ENCODE measurements around the gene AVEN. TPM values are rescaled to one million over a fixed set of nuclear protein-coding genes. Genes with fewer than 3 reads are reported as not detected.
A peak's percentile ranks its signal among the peaks of the same experiment; 100 is the strongest.

The AVEN gene
- total and polyA plus RNA-seq, 2 donors from 2014 or later, result 6.4 to 7.1 TPM

- Histone ChIP-seq H3K36me3 (ENCODE audit: control insufficient read depth in 2 of 3, insufficient read depth in 3 of 3, low read length in 3 of 3) (no peaks in the 10 kb centered on the region), H3K4me1 (ENCODE audit: control insufficient read depth in 2 of 3, insufficient read depth in 2 of 3, low read depth in 1 of 3, low read length in 3 of 3) (peaks cover 0 to 3% (median 0%) of the 10 kb centered on the region in 3 donors), H3K27me3 (ENCODE audit: control insufficient read depth, insufficient read depth, low read length) (no peaks in the 10 kb centered on the region), H3K4me3 (ENCODE audit: low read length in 3 of 3) (no peak overlapping the region), H3K27ac (ENCODE audit: low read depth in 2 of 2, low read length in 2 of 2) (no peak overlapping the region), H3K9me3 (ENCODE audit: control insufficient read depth in 2 of 3, insufficient read depth in 1 of 3, low read length in 3 of 3) (no peaks in the 10 kb centered on the region), H3K9ac (ENCODE audit: low read length in 3 of 3) (no peak overlapping the region)
- FAIRE-seq (no peak), DNase-seq (no peak)
- TF ChIP-seq, protein P1, sequence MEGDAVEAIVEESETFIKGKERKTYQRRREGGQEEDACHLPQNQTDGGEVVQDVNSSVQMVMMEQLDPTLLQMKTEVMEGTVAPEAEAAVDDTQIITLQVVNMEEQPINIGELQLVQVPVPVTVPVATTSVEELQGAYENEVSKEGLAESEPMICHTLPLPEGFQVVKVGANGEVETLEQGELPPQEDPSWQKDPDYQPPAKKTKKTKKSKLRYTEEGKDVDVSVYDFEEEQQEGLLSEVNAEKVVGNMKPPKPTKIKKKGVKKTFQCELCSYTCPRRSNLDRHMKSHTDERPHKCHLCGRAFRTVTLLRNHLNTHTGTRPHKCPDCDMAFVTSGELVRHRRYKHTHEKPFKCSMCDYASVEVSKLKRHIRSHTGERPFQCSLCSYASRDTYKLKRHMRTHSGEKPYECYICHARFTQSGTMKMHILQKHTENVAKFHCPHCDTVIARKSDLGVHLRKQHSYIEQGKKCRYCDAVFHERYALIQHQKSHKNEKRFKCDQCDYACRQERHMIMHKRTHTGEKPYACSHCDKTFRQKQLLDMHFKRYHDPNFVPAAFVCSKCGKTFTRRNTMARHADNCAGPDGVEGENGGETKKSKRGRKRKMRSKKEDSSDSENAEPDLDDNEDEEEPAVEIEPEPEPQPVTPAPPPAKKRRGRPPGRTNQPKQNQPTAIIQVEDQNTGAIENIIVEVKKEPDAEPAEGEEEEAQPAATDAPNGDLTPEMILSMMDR (IDR thresholded peaks at IDR 0.05; ENCODE audit: borderline replicate concordance, extremely low read depth, insufficient read depth), result no peak
- intact Hi-C loops (cut with DNase I), result no loop called here
Observed at GRCh38 chr15:34018021-34018645, 20.9 kb downstream of the AVEN start.

DNA sequence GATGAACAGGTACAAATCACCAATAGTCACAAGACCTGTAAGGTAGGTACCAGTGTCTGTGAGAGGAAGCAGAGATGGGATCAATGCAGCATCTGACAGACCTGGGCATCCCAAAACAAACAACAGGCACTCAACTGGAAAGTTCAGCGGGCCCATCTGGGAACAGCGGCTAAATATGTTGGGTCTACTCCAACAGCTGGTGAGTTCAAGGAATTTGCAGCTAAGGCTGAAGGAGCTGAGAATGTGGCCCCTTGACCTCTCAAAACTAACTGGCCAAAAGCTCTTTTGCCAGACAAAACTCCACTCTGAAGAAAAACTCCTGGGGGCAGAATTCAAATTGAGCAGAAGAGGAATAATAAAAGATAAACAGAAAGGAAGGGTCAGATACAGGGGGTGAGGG lies 24.4 kb downstream of the AVEN start:
- no peak overlapping the region for H3K27ac ChIP-seq (ENCODE audit: low read depth in 2 of 2, low read length in 2 of 2)
- DNase-seq (peak in 3 of 5 donors; percentile 13 to 50 (median 32)), FAIRE-seq (no peak)
- no peak overlapping the region for H3K9ac ChIP-seq (ENCODE audit: low read length in 3 of 3)
- no peaks in the 10 kb centered on the region for H3K27me3 ChIP-seq (ENCODE audit: control insufficient read depth, insufficient read depth, low read length)
- H3K36me3 ChIP-seq (ENCODE audit: control insufficient read depth in 2 of 3, insufficient read depth in 3 of 3, low read length in 3 of 3), result no peaks in the 10 kb centered on the region
- peaks cover 0 to 8% (median 3%) of the 10 kb centered on the region in 3 donors for H3K4me1 ChIP-seq (ENCODE audit: control insufficient read depth in 2 of 3, insufficient read depth in 2 of 3, low read depth in 1 of 3, low read length in 3 of 3)
- no peaks in the 10 kb centered on the region for H3K9me3 ChIP-seq (ENCODE audit: control insufficient read depth in 2 of 3, insufficient read depth in 1 of 3, low read length in 3 of 3)
- H3K4me3 ChIP-seq (ENCODE audit: low read length in 3 of 3), result no peak overlapping the region
- TF ChIP-seq, protein P1 (IDR thresholded peaks at IDR 0.05; ENCODE audit: borderline replicate concordance, extremely low read depth, insufficient read depth), result no peak
- intact Hi-C loops (cut with DNase I), result no loop called here

GRCh38 chr15:34013746-34014145 lies 25.3 kb downstream of the AVEN start:
- FAIRE-seq, result no peak
- H3K4me3 ChIP-seq (ENCODE audit: low read length in 3 of 3), result no peak overlapping the region
- no peak overlapping the region for H3K27ac ChIP-seq (ENCODE audit: low read depth in 2 of 2, low read length in 2 of 2)
- no peaks in the 10 kb centered on the region for H3K36me3 ChIP-seq (ENCODE audit: control insufficient read depth in 2 of 3, insufficient read depth in 3 of 3, low read length in 3 of 3)
- TF ChIP-seq, protein P1 (IDR thresholded peaks at IDR 0.05; ENCODE audit: borderline replicate concordance, extremely low read depth, insufficient read depth), result no peak
- DNase-seq, result no peak
- no peaks in the 10 kb centered on the region for H3K27me3 ChIP-seq (ENCODE audit: control insufficient read depth, insufficient read depth, low read length)
- H3K9ac ChIP-seq (ENCODE audit: low read length in 3 of 3), result no peak overlapping the region
- peaks cover 0 to 8% (median 3%) of the 10 kb centered on the region in 3 donors for H3K4me1 ChIP-seq (ENCODE audit: control insufficient read depth in 2 of 3, insufficient read depth in 2 of 3, low read depth in 1 of 3, low read length in 3 of 3)
- no peaks in the 10 kb centered on the region for H3K9me3 ChIP-seq (ENCODE audit: control insufficient read depth in 2 of 3, insufficient read depth in 1 of 3, low read length in 3 of 3)
- intact Hi-C loops (cut with DNase I), result no loop called here
